ENCODE measurements around the gene PHC3.

GRCh38 chr3:170154569-170155143, 26.9 kb downstream of the PHC3 start:
- TF ChIP-seq CTCF (IDR thresholded peaks at IDR 0.05), result no peak
- no peak for TF ChIP-seq POLR2AphosphoS5 (IDR thresholded peaks at IDR 0.05)
